PC-3 (cell line): ENCODE results near the gene ATAD3A.

ENCODE experiments used
- CTCF ChIP-seq: fragments of 300-600 bp; sonication (generic); conservative IDR thresholded peaks from 2 replicates; pipeline ENCODE4 v1.5.1; 2017; ENCODE audit warnings: antibody characterized with exemption, low read depth, mild to moderate bottlenecking, low read length
- EZH2 ChIP-seq: fragments of 300-600 bp; sonication (generic); IDR thresholded peaks from one replicate; pipeline ENCODE4 v1.6.1; 2017; ENCODE audit warnings: antibody characterized with exemption, mild to moderate bottlenecking, low read length; ENCODE audit not compliant: unreplicated experiment

DNA sequence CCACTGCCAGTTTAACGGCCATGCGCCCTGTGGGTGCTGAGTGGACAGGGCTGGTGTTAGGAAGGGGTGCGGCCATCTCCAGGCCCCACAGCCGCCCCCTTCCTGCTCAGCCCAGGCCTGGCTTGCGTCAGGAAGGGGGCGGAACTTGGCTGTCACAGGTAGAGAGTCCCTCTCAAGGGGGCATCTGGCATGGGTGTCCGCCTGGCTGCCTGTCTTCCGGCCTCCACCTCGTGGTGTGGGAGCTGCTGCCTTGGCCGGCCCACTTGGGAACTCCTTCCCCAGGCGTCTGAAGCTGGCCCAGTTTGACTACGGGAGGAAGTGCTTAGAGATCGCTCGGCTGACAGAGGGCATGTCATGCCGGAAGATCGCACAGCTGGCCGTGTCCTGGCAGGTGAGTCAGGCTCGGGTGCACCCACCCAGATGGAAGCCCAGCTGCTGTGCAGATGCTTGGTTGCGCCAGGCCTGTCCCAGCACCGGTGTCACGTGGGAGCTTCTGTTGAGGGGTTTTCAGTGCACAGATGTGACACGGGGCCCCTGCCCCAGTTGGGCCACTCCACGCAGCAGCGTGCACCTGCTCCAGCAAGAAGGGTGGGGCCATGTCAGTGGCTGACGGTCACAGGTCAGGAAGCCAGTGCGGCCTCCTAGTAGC lies 49.5 kb upstream of the ATAD3A start:
- no peak for TF ChIP-seq CTCF
- TF ChIP-seq EZH2: no peak
